Activated CD4-positive, alpha-beta T cell treated with anti-CD3 and anti-CD28 coated beads, Interleukin-2, amount 50 U/mL, for 1 hour (primary cell): ENCODE results near the gene KRR1.
"Not testable (repeated sequence)": the region's sequence is repeated elsewhere in the genome, so short reads cannot be mapped to it uniquely, and the experiment has no call there.

Source experiments
- DNase-seq: peaks from one replicate; pipeline ENCODE4 v3.0.0-alpha.2; 2020

The KRR1 gene

GRCh38 chr12:75471902-75472890 lies 39.2 kb downstream of the KRR1 start:
- no peak for DNase-seq

GRCh38 chr12:75460204-75460603 lies 51.2 kb downstream of the KRR1 start:
- no peak for DNase-seq

GRCh38 chr12:75459755-75460154 lies 51.7 kb downstream of the KRR1 start:
- DNase-seq: no peak

GRCh38 chr12:75457866-75458265 lies 53.5 kb downstream of the KRR1 start:
- DNase-seq: not testable (repeated sequence)

GRCh38 chr12:75457191-75457590 lies 54.2 kb downstream of the KRR1 start:
- DNase-seq: no peak

GRCh38 chr12:75455839-75456238 lies 55.6 kb downstream of the KRR1 start:
- no peak for DNase-seq

GRCh38 chr12:75452675-75453330 lies 58.6 kb downstream of the KRR1 start:
- DNase-seq: no peak

GRCh38 chr12:75447691-75448393 lies 63.6 kb downstream of the KRR1 start:
- DNase-seq: no peak

GRCh38 chr12:75446857-75447256 lies 64.6 kb downstream of the KRR1 start:
- DNase-seq: no peak

GRCh38 chr12:75445137-75445507 lies 66.3 kb downstream of the KRR1 start:
- DNase-seq: not testable (repeated sequence)

- DNase-seq: no peak
Measured at GRCh38 chr12:75444429-75445136, 66.8 kb downstream of the KRR1 start.

GRCh38 chr12:75443709-75444108 lies 67.7 kb downstream of the KRR1 start:
- no peak for DNase-seq

- not testable (repeated sequence) for DNase-seq
Measured at GRCh38 chr12:75442454-75442853, 69.0 kb downstream of the KRR1 start.

GRCh38 chr12:75441687-75442449 lies 69.5 kb downstream of the KRR1 start:
- not testable (repeated sequence) for DNase-seq
